Glutamatergic neuron (in vitro differentiated cells): ENCODE measurements around the gene KIAA1549. TPM values are rescaled to one million over a fixed set of nuclear protein-coding genes. Genes with fewer than 3 reads are reported as not detected.

Experiments used
- DNase-seq: peaks from one replicate; pipeline ENCODE4 v3.0.0; 2022
- H3K27ac Mint-ChIP-seq: one replicate; pipeline ENCODE4 v1.8.0; 2020; ENCODE audit warnings: mild to moderate bottlenecking, mixed read lengths, inconsistent platforms; ENCODE audit not compliant: unreplicated experiment
- H3K27me3 Mint-ChIP-seq: one replicate; pipeline ENCODE4 v1.8.0; 2020; ENCODE audit warnings: mild to moderate bottlenecking, moderate library complexity, mixed read lengths, inconsistent platforms; ENCODE audit not compliant: unreplicated experiment
- H3K36me3 Mint-ChIP-seq: one replicate; pipeline ENCODE4 v1.8.0; 2020; ENCODE audit warnings: mild to moderate bottlenecking, mixed read lengths, inconsistent platforms; ENCODE audit not compliant: unreplicated experiment
- H3K4me1 Mint-ChIP-seq: one replicate; pipeline ENCODE4 v1.8.0; 2020; ENCODE audit warnings: mild to moderate bottlenecking, low read depth, mixed read lengths, inconsistent platforms; ENCODE audit not compliant: unreplicated experiment
- H3K4me3 Mint-ChIP-seq: one replicate; pipeline ENCODE4 v1.8.0; 2020; ENCODE audit warnings: mild to moderate bottlenecking, mixed read lengths, inconsistent platforms; ENCODE audit not compliant: unreplicated experiment
- H3K9me3 Mint-ChIP-seq: one replicate; pipeline ENCODE4 v1.8.0; 2020; ENCODE audit warnings: mild to moderate bottlenecking, moderate library complexity, mixed read lengths, inconsistent platforms; ENCODE audit not compliant: unreplicated experiment
- total RNA-seq: library from RNA; stranded (reverse); fragmentation: NEBNext Ultra II Directional; extraction: Animal tissue kit (Norgen Biotek cat#: 25700); gene quantifications from one replicate; pipeline ENCODE4 v1.2.1, GENCODE V29; 2021; ENCODE audit not compliant: unreplicated experiment
- TF ChIP-seq, protein P1 (sequence below): fragments of 200-600 bp; sonication (generic); IDR thresholded peaks from one replicate; pipeline ENCODE4 v1.5.0; 2021; ENCODE audit not compliant: partially characterized antibody, unreplicated experiment

Gene KIAA1549
- total RNA-seq, 1 donor from 2014 or later, result 40.2 TPM

DNA sequence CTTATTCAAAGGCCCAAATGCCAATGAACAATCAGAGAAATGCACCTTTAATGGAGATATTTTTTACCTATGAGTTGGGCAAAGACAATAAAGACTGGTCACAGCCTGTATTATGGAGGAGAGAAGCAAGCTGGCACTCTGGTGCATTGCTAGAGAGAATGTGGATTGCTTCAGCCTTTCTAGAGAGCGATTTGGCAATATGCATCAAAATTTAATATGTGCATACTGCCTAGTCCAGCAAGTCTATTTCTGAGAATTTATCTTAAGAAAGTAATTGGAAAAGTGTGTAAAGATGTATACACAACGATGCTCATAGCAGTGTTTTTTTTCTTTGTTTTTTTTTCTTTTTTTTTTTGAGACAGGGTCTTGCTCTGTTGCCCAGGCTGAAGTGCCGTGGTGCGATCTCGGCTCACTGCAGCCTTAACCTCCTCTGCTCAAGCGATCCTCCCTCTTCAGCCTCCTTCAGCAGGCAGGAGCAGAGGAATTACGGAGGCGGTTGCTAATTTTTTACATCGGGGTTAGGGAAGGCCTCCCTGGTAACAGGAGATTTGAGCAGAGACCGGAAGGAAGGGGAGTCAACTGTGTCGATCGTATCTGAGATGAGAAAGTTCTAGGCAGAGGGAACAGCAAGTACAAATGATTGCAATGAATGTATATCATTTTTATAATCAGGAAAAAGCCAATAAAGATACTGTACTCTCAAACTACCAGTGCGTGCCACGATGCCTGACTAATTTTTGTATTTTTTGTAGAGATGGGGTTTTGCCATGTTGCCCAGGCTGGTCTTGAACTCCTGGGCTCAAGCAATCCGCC is 16.4 kb downstream of the KIAA1549 start:
- TF ChIP-seq, protein P1, sequence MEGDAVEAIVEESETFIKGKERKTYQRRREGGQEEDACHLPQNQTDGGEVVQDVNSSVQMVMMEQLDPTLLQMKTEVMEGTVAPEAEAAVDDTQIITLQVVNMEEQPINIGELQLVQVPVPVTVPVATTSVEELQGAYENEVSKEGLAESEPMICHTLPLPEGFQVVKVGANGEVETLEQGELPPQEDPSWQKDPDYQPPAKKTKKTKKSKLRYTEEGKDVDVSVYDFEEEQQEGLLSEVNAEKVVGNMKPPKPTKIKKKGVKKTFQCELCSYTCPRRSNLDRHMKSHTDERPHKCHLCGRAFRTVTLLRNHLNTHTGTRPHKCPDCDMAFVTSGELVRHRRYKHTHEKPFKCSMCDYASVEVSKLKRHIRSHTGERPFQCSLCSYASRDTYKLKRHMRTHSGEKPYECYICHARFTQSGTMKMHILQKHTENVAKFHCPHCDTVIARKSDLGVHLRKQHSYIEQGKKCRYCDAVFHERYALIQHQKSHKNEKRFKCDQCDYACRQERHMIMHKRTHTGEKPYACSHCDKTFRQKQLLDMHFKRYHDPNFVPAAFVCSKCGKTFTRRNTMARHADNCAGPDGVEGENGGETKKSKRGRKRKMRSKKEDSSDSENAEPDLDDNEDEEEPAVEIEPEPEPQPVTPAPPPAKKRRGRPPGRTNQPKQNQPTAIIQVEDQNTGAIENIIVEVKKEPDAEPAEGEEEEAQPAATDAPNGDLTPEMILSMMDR, result no peak
- no peak overlapping the region for H3K4me3 Mint-ChIP-seq
- peaks cover 3% of the 10 kb centered on the region for H3K4me1 Mint-ChIP-seq
- DNase-seq, result no peak
- peaks cover 1% of the 10 kb centered on the region for H3K27me3 Mint-ChIP-seq
- peaks cover 30% of the 10 kb centered on the region for H3K36me3 Mint-ChIP-seq
- H3K9me3 Mint-ChIP-seq, result peaks cover 4% of the 10 kb centered on the region
- no peak overlapping the region for H3K27ac Mint-ChIP-seq

DNA sequence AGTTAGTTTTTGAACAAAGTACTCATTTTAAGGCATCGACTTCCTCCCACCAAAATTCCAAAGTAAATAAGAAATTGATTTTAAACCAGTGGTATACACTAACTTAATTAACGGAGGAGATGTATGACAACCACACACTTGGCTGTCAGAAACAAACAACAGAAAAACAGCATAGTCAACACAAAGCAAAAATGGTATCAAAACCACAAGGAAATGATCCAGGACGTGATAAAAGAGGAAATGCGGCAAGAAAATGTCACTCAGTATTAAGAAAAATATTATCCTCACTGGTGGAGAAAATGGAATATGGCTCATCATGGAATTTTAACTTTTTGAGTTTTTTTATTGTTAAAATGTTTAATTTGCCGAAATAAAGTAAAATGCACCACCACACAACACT is 17.5 kb downstream of the KIAA1549 start:
- Mint-ChIP-seq H3K4me1 (peaks cover 3% of the 10 kb centered on the region), H3K27me3 (peaks cover 4% of the 10 kb centered on the region), H3K27ac (no peak overlapping the region), H3K9me3 (peaks cover 7% of the 10 kb centered on the region), H3K4me3 (no peak overlapping the region), H3K36me3 (peaks cover 24% of the 10 kb centered on the region)
- TF ChIP-seq, protein P1, result no peak
- no peak for DNase-seq

DNA sequence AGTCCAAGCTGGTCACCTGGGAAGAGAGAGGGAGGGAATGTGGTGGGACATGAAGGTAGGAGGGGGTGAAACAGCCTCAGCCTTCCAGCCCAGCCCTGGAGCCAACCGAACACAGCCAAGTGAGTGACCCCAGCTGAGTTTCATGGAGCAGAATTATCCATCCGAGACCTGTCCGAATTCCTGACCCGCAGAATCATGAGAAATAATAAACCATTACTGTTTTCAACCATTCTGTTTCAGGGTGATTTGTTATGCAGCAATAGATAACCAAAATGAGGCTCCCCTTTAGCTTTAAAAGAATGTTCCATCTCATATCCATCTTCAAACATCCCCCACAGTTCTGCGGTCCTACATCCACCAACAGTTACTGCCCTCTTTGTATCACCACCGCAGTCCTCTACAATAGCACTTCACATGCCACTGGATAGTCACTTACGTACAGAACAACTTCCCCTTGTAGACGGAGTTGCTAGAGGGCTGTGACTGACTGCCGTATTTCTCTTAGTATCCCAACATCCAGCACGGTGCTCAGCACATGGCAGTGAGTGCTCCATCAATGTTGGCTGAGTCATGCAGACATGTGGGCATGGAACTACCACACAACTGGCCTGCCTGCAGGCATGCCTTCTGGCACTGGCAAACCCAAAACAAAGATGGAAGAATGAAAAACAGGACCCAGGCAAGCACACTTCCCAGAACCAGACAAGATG is 18.5 kb downstream of the KIAA1549 start:
- H3K27me3 Mint-ChIP-seq, result peaks cover 4% of the 10 kb centered on the region
- H3K27ac Mint-ChIP-seq, result no peak overlapping the region
- no peak for DNase-seq
- H3K4me3 Mint-ChIP-seq, result no peak overlapping the region
- H3K4me1 Mint-ChIP-seq, result peaks cover 3% of the 10 kb centered on the region
- TF ChIP-seq, protein P1, result no peak
- H3K9me3 Mint-ChIP-seq, result peaks cover 7% of the 10 kb centered on the region
- peaks cover 24% of the 10 kb centered on the region for H3K36me3 Mint-ChIP-seq

DNA sequence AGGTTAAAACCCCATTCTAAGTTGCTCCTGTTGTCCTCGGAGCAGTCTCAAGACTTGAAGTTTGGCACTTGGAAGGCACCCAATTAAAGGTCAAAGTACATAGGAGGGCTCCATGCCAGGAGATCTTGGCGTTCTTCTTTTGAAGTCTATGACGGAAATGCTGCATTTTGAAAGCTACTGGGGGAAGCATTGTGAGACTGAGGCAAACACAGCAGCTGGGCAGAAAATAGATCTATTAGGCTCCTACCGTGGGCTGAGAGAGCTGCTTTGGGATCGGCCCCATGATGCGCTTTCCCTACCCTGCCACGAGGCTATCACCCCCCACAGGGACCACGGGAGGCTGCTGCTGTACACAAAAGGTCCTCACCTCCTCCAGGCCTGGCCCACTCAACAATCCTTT is 20.0 kb downstream of the KIAA1549 start:
- peaks cover 19% of the 10 kb centered on the region for H3K36me3 Mint-ChIP-seq
- H3K9me3 Mint-ChIP-seq, result peaks cover 5% of the 10 kb centered on the region
- DNase-seq, result no peak
- no peaks in the 10 kb centered on the region for H3K4me1 Mint-ChIP-seq
- H3K4me3 Mint-ChIP-seq, result no peak overlapping the region
- no peak overlapping the region for H3K27ac Mint-ChIP-seq
- TF ChIP-seq, protein P1, result no peak
- H3K27me3 Mint-ChIP-seq, result peaks cover 4% of the 10 kb centered on the region

DNA sequence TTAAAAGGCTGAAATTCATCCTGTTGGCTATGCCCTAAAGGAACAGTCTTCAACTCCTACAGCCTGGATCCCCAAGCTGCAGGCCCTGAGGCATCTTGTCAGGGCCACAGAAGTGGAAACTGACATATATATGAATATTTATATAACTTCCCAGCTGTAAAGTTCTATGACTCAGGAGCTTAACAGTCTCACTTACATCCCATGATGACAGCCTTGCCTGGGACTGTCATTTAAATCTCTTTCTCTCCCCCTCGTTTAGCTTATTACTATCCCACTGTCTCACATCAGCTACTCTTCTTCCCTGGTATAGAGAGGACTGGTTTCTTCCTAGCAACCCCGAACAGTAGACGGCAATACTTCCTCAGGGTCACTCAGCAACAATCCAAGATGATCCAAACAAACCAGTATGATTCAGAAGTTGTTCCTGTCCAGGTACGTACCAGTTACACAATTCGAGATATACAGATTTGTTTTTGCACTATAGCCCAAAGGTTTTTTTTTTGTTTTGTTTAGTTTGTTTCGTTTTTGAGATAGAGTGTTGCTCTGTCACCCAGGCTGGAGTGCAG is 22.7 kb downstream of the KIAA1549 start:
- peaks cover 7% of the 10 kb centered on the region for H3K4me1 Mint-ChIP-seq
- no peak for DNase-seq
- TF ChIP-seq, protein P1, result no peak
- H3K27ac Mint-ChIP-seq, result no peak overlapping the region
- no peak overlapping the region for H3K4me3 Mint-ChIP-seq
- peaks cover 5% of the 10 kb centered on the region for H3K36me3 Mint-ChIP-seq
- H3K9me3 Mint-ChIP-seq, result peaks cover 3% of the 10 kb centered on the region
- peaks cover 6% of the 10 kb centered on the region for H3K27me3 Mint-ChIP-seq
